GM12892 (cell line): ENCODE data around the gene NDP. TPM values are rescaled to one million over a fixed set of nuclear protein-coding genes. Genes with fewer than 3 reads are reported as not detected.

ENCODE experiments used
- DNase-seq: peaks from one replicate; pipeline ENCODE4 v3.0.0; 2011; ENCODE audit not compliant: insufficient read length
- FAIRE-seq: peaks from 2 replicates; lab custom pipeline; 2011; peaks lifted over from hg19 to GRCh38; lab: Jason Lieb, UNC
- POLR2A ChIP-seq: IDR thresholded peaks from 2 replicates; pipeline ENCODE4 v1.6.1; 2011; ENCODE audit warnings: low read depth, low read length, control low read depth
- POLR2AphosphoS5 ChIP-seq: IDR thresholded peaks from 2 replicates; pipeline ENCODE4 v1.6.1; 2011; ENCODE audit warnings: low read depth, low read length, control low read depth
- TAF1 ChIP-seq: IDR thresholded peaks from 2 replicates; pipeline ENCODE4 v1.6.1; 2011; ENCODE audit warnings: low read depth, mild to moderate bottlenecking, control low read depth, low read length, borderline replicate concordance
- polyA plus RNA-seq: library from polyadenylated mRNA; unstranded; fragments of >200 nt; gene quantifications from one replicate; pipeline ENCODE4 v1.2.1, GENCODE V29; 2012; ENCODE audit warnings: missing spikeins, inconsistent platforms; ENCODE audit not compliant: missing spikeins

The NDP gene
- not detected for polyA plus RNA-seq

- no peak for TF ChIP-seq POLR2A
- no peak for TF ChIP-seq POLR2AphosphoS5
- TF ChIP-seq TAF1 = no peak
- FAIRE-seq = no peak
Measured at GRCh38 chrX:43973249-43974099, at the start of gene NDP. NDP (minus strand) TSS chrX:43973390; CDS start chrX:43958645, 14,745 bp downstream.

GRCh38 chrX:44022964-44023363 lies 49.8 kb upstream of the NDP start:
- no peak for TF ChIP-seq POLR2AphosphoS5
- no peak for TF ChIP-seq POLR2A
- TF ChIP-seq TAF1 = no peak
- no peak for FAIRE-seq
- DNase-seq = no peak

More at GRCh38 chrX:43973249-43974099, at the start of gene NDP:
- DNase-seq = no peak

GRCh38 chrX:44020693-44021092 lies 47.5 kb upstream of the NDP start:
- TF ChIP-seq TAF1 = no peak
- no peak for TF ChIP-seq POLR2AphosphoS5
- TF ChIP-seq POLR2A = no peak
- DNase-seq = no peak
- FAIRE-seq = no peak

GRCh38 chrX:44019911-44020310 lies 46.7 kb upstream of the NDP start:
- TF ChIP-seq TAF1 (no peak), POLR2AphosphoS5 (no peak), POLR2A (no peak)
- FAIRE-seq = no peak

GRCh38 chrX:44017676-44018075 lies 44.5 kb upstream of the NDP start:
- FAIRE-seq (no peak), DNase-seq (no peak)
- TF ChIP-seq POLR2AphosphoS5 (no peak), POLR2A (no peak), TAF1 (no peak)

More at GRCh38 chrX:44019911-44020310, 46.7 kb upstream of the NDP start:
- no peak for DNase-seq

- TF ChIP-seq TAF1 (no peak), POLR2AphosphoS5 (no peak), POLR2A (no peak)
- DNase-seq = no peak
- no peak for FAIRE-seq
Measured at GRCh38 chrX:44016906-44017305, 43.7 kb upstream of the NDP start.

- FAIRE-seq (no peak), DNase-seq (no peak)
- TF ChIP-seq POLR2AphosphoS5 = no peak
- TF ChIP-seq POLR2A = no peak
- TF ChIP-seq TAF1 = no peak
Measured at GRCh38 chrX:44012484-44013096, 39.4 kb upstream of the NDP start.

GRCh38 chrX:44011506-44011905 lies 38.3 kb upstream of the NDP start:
- FAIRE-seq (no peak), DNase-seq (no peak)
- TF ChIP-seq POLR2A (no peak), TAF1 (no peak), POLR2AphosphoS5 (no peak)

GRCh38 chrX:44010626-44011025 lies 37.4 kb upstream of the NDP start:
- DNase-seq (no peak), FAIRE-seq (no peak)
- no peak for TF ChIP-seq POLR2A

GRCh38 chrX:44006081-44006480 lies 32.9 kb upstream of the NDP start:
- no peak for FAIRE-seq
- TF ChIP-seq TAF1 = no peak
- no peak for TF ChIP-seq POLR2AphosphoS5
- TF ChIP-seq POLR2A = no peak
- DNase-seq = no peak

GRCh38 chrX:44003975-44004374 lies 30.8 kb upstream of the NDP start:
- no peak for FAIRE-seq
- DNase-seq = no peak
- no peak for TF ChIP-seq POLR2AphosphoS5
- TF ChIP-seq TAF1 = no peak
- TF ChIP-seq POLR2A = no peak
